Measurements from ENCODE around the gene HTT.
"Not testable (repeated sequence)": the region's sequence is repeated elsewhere in the genome, so short reads cannot be mapped to it uniquely, and the experiment has no call there.

HTT gene

GRCh38 chr4:3046162-3046561 is 28.3 kb upstream of the HTT start:
- no peak for DNase-seq (ENCODE audit: low read depth in 2 of 2)

- DNase-seq (ENCODE audit: low read depth in 2 of 2): no peak
Observed at GRCh38 chr4:3046623-3047022, 27.9 kb upstream of the HTT start.

GRCh38 chr4:3047464-3048286 is 26.8 kb upstream of the HTT start:
- DNase-seq (ENCODE audit: low read depth in 2 of 2): peak; percentile 63 to 74

GRCh38 chr4:3051141-3051897 is 23.2 kb upstream of the HTT start:
- not testable (repeated sequence) for DNase-seq (ENCODE audit: low read depth in 2 of 2)

GRCh38 chr4:3054169-3054759 is 20.2 kb upstream of the HTT start:
- DNase-seq (ENCODE audit: low read depth in 2 of 2): no peak

- DNase-seq (ENCODE audit: low read depth in 2 of 2): no peak
Observed at GRCh38 chr4:3059943-3060342, 14.5 kb upstream of the HTT start.

- DNase-seq (ENCODE audit: low read depth in 2 of 2): no peak
Observed at GRCh38 chr4:3060946-3061345, 13.5 kb upstream of the HTT start.

GRCh38 chr4:3062471-3062870 is 12.0 kb upstream of the HTT start:
- no peak for DNase-seq (ENCODE audit: low read depth in 2 of 2)

GRCh38 chr4:3065551-3065950 is 8.9 kb upstream of the HTT start:
- no peak for DNase-seq (ENCODE audit: low read depth in 2 of 2)

GRCh38 chr4:3066836-3067400 is 7.6 kb upstream of the HTT start:
- no peak for DNase-seq (ENCODE audit: low read depth in 2 of 2)

- DNase-seq (ENCODE audit: low read depth in 2 of 2): no peak
Observed at GRCh38 chr4:3067473-3068001, 6.9 kb upstream of the HTT start.

- no peak for DNase-seq (ENCODE audit: low read depth in 2 of 2)
Observed at GRCh38 chr4:3069661-3070199, 4.8 kb upstream of the HTT start.

- DNase-seq (ENCODE audit: low read depth in 2 of 2): no peak
Observed at GRCh38 chr4:3070709-3071500, 3.6 kb upstream of the HTT start.

GRCh38 chr4:3071811-3072210 is 2.7 kb upstream of the HTT start:
- no peak for DNase-seq (ENCODE audit: low read depth in 2 of 2)

GRCh38 chr4:3073158-3074077 is 1.1 kb upstream of the HTT start:
- no peak for DNase-seq (ENCODE audit: low read depth in 2 of 2)

GRCh38 chr4:3074846-3075651 is 568 bp downstream of the HTT start:
- DNase-seq (ENCODE audit: low read depth in 2 of 2): peak; percentile 33 to 46

- no peak for DNase-seq (ENCODE audit: low read depth in 2 of 2)
Observed at GRCh38 chr4:3075652-3075981, 1.1 kb downstream of the HTT start.

- DNase-seq (ENCODE audit: low read depth in 2 of 2): no peak
Observed at GRCh38 chr4:3077796-3078195, 3.3 kb downstream of the HTT start.

GRCh38 chr4:3079694-3080123 is 5.2 kb downstream of the HTT start:
- DNase-seq (ENCODE audit: low read depth in 2 of 2): no peak

All from stimulated activated CD4-positive, alpha-beta T cell treated with anti-CD3 and anti-CD28 coated beads, Interleukin-4, amount 100 ng/mL, for 48 hours (primary cell).